GM19025 (cell line): ENCODE results near the gene FAM161A.
"Not testable (repeated sequence)": the region's sequence is repeated elsewhere in the genome, so short reads cannot be mapped to it uniquely, and the experiment has no call there.

Experiments used
- ATAC-seq: cut with Tn5 transposase; IDR thresholded peaks from one replicate; pipeline ENCODE4 v1.9.1; 2021; ENCODE audit warnings: mild to moderate bottlenecking, low read depth, moderate library complexity; ENCODE audit not compliant: unreplicated experiment

Gene FAM161A

DNA sequence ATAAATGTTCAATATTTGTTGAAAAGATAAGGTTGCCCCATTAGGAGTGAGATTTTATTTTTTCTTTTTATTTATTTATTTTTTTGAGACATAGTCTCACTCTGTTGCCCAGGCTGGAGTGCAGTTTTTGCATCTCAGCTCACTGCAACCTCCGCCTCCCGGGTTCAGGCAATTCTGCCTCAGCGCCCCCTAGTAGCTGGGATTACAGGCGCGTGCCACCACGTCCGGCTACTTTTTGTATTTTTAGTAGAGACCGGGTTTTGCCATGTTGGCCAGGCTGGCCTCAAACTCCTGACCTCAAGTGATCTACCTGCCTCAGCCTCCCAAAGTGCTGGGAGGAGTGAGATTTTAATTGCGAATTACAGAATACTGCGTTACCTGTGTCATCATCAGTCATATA, 2.6 kb downstream of the FAM161A start:
- not testable (repeated sequence) for ATAC-seq

DNA sequence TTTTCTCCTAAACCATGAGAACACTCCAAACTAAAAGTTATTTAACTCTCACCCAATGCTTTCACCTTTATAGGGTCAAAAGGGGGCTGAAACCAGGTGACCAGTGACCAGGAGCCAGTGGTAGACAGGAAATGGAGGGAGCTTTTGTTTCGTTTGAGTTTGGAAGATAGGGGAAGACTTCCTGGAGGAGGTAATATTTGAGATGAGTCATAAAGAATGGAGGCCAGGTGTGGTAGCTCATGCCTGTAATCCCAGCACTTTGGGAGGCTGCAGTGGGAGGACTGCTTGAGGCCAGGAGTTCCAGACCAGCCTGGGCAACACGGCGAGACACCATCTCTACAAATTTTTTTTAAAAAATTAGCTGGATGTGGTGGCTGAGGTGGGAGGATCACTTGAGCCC, 8.5 kb downstream of the FAM161A start:
- no peak for ATAC-seq

DNA sequence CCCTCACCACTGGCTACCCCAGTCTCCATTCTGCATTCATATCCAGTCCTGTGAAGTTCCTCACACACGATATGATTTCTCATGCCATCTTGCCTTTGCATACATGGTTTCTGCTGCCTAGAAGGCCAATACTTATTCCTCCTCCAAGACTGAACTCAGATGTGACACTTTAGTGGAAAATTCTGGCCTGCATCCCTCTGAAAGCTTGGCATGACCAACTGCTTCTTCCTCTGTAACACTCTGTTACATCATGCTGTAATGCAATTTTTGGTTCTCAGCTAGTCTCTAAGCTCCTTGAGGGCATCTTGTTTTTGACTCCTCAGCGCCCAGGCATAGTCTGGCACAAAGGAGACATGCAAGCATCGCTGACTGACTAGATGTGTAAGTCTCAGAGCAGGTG, 12.6 kb downstream of the FAM161A start:
- no peak for ATAC-seq

DNA sequence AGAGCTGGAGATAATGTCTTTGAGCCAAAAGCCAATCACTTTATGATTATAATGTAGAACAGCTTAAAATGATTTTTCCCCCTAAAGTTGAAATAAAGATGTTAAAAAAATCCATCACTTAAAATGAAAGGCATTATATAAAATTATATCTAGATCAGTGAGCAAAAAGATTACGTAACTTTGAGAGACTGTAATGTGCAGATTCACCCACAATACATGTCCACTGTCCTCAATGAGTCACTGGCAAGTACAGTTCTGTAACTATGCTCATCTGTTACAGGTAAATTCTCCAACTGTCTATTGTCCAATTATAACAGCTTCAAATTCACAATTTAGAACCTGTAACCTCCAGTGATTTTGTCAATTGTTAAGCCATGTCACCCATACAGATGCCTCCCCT, 19.0 kb downstream of the FAM161A start:
- no peak for ATAC-seq

DNA sequence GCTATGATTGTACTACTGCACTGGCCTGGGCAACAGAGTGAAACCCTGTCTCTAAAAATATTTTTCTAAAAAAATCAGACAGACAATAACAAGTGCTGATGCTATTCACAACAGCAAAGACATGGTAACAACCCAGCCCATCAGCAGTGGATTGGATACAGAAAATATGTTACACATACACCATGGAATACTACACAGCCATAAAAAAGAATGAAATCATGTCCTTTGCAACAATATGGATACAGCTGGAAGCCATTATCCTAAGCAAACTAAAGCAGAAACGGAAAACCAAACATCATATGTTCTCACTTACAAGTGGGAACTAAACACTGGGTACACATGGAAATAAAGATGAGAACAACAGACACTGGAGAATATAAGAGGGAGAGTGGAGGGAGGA, 19.9 kb downstream of the FAM161A start:
- ATAC-seq, result no peak

DNA sequence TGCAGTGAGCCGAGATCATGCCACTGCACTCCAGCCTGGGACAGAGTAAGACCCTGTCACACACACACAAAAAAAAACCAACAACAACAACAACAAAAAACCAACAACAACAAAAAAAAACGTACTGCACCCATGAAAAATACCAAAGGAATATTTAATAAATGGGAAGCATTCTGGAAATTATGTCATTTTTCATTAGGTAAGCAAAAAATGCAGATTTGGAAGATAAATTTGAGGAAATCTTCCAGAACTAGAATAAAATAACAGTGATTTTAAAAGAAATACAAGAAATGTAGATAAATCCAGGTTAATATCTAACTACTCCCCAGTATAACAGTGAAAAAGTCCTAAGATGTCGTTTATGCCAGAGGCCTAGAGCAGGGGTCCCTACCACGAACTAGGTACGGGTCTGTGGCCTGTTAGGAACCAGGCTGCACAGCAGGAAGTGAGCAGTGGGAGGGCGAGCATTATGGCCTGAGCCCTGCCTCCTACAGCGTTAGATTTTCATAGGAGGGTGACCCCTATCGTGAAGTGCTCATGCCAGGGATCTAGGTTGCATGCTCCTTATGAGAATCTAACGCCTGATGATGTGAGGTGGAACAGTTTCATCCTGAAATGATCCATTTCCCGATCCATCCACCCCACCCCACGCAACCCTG, 21.5 kb downstream of the FAM161A start:
- no peak for ATAC-seq

DNA sequence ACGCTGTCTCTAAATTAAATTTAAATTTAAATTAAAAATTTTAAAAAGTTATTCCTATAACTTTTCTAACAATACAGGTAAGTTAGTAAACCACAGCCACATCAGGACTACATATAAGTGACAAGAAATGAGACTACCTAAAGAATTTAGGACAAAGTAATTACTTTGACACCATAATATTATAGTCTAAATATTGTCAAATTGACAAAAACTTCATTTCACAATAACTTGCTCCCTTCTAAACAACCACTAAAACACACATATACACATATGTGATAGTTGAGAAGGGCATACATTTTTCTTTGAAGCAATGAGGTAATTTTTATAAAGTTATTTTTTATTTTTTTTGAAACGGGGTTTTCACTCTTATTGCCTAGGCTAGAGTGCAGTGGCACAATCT, 31.6 kb downstream of the FAM161A start:
- no peak for ATAC-seq

DNA sequence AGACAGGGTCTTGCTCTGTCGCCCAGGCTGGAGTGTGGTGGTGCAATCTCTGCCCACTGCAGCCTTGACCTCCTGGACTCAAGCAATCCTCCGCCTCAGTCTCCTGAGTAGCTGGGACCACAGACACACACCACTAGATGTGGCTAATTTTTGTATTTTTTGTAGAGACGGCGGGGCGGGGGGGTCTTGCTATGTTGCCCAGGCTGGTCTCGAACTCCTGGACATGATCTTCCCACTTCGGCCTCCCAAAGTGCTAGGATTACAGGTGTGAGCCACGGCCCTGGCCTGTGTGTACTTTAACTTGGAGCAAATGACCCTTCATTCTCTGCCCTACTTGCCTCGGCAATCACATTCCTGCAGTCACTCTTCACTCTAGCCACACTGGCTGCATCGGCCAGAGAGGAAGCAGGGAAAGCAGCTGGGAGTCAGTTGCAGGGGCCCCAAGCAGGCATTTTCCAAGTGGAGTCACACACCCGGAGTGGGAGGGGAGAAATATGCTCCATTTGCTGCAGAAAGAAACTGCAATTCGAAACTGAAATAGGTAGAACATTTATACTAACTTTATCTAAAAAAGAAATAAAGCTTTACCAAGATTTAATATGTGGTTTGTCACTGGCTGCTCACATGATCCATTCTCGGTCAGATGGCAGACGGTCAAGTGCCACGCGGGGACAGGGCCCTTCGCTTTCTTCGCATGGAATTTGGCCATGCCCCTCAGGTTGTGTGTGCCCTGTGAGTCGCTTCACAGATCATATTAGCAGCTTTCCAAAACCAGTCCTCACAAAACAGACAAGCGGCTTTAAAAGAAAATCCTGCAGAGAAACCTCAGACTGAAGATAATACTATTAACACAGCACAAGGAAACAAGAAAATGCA, 37.1 kb downstream of the FAM161A start:
- no peak for ATAC-seq

DNA sequence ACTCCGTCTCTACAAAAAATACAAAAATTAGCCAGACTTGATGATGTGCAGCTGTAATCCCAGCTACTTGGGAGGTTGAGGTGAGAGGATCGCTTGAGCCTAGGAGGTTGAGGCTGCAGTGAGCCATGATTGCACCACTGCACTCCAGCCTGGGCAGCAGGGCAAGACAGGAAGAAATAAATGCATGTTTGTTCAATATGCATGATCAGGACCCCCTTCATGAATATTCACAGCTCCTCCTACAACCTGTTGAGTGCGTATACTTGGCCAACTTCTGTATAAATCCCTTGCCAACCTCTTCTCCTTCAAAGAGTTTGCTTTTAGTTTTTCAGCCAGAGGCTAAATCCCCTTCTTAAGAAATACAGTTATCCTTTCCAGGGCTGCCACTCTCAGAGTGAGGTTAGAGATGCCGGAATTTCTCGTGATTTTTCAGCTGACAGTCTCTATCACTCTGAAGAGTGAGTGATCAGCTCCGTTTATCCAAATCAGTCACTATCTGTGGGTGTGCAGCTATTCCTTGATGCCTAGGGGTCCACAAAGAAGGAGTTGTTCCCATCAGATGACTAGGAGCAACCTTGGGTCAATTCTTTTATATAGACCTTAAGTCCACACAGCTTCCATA, 39.2 kb downstream of the FAM161A start:
- ATAC-seq, result no peak

DNA sequence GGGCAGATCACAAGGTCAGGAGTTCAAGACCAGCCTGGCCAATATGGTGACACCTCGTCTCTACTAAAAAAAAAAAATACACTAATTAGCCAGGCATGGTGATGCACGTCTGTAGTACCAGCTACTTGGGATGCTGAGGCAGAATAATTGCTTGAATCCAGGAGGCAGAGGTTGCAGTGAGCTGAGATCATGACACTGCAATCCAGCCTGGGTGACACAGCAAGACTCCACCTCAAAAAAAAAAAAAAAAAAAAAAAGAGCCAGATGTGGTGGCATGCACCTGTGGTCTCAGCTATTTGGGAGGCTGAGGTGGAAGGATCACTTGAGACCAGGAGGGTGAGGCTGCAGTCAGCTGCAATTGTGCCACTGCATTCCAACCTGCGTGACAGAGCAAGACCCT, 40.5 kb downstream of the FAM161A start:
- ATAC-seq, result not testable (repeated sequence)

DNA sequence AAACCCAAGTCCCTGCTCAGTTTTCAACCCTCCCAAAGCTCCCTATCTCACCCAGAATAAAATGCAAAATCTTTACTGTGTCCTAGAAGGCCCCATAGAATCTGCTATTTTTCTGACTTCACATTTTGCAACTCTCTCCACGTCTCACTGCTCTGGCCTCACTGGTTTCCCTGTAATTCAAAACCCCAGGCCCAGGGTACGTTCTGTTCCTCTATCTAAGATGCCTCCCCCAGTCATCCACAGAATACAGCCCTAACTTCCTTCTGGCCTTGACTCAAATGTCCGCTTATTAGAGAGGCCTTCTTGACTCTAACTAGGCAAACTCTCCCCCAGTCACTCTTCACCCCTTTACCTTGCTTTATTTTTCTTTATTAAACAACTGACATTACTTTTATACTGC, 42.0 kb downstream of the FAM161A start:
- no peak for ATAC-seq

DNA sequence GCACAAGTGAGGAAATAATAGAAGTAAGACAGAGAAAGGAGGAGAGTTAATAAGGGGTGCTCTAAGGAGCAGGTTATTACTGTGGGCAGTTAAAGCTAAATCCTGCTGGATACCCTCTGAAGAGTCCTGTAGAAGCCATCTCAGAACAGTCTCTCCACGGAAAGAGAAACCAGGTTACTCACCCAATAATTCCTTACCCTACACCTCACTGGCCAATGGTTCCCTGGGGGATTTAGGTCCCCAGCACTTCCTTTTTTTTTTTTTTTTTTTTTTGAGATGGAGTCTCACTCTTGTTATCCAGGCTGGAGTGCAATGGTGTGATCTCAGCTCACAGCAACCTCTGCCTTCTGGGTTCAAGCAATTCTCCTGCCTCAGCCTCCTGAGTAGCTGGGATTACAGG, 43.7 kb downstream of the FAM161A start:
- not testable (repeated sequence) for ATAC-seq

DNA sequence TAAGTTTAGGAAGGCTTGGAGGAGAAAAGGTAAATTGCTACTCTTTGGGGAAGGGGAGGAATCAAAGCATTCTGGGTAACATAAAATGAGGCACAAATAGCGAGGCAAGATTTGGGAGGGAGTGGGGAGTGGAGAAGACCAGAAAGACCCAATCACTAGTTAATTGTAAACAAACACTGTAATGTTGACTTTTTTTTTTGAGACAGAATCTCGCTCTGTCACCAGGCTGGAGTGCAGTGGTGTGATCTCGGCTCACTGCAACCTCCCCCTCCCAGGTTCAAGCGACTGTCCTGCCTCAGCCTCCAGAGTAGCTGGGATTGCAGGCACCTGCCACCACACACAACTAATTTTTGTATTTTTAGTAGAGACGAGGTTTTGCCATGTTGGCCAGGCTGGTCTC, 45.2 kb downstream of the FAM161A start:
- ATAC-seq, result not testable (repeated sequence)

DNA sequence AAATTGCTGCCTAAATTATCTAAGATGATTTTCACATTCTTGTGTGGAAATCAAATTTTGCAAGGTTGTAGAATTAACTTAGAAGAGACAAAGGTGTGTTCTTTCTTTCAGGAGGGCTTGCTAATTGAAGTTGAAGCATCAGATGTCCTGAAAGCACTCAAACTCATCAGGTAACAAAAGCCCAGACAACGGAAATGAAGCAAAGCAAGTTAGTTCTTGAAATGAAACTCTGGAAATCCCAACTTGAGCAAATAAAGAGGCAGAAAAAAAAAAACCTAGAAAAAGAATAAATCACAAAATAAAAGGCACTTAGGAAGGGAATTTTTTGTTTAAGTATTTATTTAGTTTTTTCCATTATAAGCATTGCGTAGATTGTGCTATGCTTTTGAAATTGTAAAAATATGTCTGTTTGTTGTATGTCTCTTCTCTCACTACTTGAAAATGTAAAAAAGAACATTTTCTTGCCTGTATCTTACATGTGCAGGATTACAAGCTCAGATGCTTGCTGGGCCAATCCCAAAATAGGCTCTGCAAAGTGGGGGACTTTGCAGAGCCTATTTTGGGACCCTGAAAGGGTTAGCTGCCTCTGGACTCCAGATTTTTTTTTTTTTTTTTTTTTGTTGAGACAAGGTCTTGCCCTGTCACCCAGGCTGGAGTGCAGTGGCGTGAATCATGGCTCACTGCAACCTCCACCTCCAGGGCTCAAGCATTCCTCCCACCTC, 46.7 kb downstream of the FAM161A start:
- ATAC-seq, result no peak

DNA sequence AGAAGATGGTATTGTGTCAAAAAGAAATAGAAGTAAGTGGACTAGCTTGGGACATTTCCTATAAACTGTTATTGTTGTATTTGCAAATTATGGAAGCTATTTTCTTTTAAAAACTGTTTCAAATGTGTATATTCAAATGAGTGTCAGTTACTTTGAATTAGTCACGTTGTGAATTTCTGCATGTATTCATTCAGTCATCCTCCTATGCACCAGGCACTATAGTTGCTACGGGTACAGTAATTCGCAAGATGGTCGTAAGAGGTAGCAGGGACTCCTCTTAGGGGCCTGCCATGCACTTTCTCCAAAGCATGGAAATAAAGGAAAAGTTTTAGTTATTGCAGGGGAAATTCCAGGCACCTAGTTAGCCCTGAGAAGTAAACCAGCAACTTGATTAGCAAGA, 51.3 kb downstream of the FAM161A start:
- ATAC-seq, result no peak

DNA sequence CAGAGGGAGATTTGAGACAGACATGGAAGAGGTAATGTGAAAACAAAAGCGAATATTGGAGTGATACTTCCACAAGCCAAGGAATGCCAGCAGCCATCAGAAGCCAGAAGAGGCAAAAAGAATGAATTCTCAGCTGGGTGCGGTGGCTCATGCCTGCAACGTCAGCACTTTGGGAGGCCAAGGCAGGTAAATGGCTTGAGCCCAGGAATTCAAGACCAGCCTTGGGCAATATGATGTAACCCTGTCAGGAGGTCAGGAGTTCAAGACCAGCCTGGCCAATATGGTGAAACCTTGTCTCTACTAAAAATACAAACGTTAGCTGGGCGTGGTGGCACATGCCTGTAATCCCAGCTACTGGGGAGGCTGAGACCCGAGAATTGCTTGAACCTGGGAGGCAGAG, 54.8 kb downstream of the FAM161A start:
- ATAC-seq, result no peak

DNA sequence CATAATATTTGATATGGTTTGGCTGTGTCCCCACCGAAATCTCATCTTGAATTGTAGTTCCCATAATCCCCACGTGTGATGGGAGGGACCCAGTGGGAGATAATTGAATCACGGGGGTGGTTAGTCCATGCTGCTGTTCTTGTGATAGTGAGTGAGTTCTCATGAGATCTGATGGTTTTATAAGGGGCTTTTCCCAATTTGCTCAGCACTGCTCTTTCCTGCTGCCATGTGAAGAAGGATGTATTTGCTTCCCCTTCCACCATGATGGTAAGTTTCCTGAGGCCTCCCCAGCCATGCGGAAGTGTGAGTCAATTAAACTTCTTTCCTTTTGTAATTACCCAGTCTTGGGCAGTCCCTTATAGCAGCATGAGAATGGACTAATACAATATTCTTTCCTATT, 56.4 kb downstream of the FAM161A start:
- ATAC-seq, result not testable (repeated sequence)

DNA sequence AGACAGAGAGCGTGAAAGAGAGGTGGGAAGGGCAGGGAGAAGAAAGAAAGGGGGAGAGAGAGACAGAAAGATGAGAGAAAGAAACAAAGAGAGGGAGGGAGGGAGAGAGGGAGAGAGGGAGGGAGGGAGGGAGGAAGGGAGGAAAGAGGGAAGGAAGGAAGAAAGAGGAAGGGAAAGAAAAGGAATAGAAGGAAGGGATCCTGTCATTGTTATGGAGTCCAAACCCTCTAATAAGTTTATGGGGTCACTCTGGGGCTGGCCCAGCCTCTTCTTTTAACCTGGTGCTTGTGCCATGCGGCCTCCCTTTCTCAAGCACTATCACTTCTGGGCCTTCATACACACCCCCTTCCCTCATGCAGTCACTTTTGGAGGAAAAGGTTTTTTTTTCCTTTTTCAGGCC, 58.5 kb downstream of the FAM161A start:
- no peak for ATAC-seq

DNA sequence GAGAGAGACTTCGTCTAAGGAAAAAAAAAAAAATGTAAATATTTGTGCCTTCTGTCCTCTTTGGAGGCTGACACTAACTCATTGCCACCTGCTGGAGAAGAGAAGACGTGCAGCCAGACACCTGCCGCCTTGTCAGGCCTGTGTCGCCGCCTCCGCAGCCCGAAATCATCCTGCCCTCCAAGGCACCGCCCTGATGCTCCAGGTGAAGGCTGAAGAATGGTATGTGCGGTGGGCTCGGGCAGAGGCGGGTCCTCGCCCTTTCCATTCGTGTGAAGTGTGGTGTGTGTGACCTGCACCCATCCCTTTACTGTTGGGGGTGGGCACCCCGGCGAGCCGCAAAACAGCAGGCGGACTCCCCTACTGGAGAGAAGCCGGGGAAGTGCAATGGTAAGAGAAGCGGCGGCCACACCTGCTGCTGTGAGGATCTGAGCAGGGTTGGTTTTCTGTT, 60.4 kb downstream of the FAM161A start:
- ATAC-seq, result peak; percentile 58

DNA sequence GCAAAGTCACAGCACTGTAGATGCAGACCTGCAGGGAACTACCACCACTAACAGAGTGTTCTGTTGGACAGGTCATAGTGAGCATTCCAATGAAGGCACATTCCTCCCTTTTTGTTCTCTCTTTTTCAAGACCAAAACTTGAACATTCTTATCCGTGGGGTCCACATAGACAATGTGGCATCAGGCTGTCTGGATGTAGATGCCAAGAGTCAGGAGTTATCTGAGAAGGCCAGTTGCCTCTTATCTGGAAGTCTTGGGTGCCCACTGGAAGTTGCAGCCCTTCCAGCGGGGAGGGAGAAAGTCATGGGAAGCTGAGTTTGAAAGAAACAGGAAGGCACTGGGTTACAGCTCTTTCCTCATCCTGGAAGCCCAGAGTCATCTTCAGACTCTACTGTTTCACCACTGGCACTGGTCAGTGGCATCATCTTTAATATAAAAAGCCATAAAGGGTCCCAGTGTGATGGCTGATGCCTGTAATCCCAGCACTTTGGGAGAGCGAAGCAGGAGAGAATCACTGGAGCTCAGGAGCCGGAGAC, 61.4 kb downstream of the FAM161A start:
- ATAC-seq, result no peak
